GM18907 (cell line): ENCODE results near the gene LYPD6.

ENCODE experiments used
- ATAC-seq: cut with Tn5 transposase; IDR thresholded peaks from one replicate; pipeline ENCODE4 v1.9.1; 2021; ENCODE audit warnings: mild to moderate bottlenecking, moderate library complexity; ENCODE audit not compliant: unreplicated experiment

The LYPD6 gene

DNA sequence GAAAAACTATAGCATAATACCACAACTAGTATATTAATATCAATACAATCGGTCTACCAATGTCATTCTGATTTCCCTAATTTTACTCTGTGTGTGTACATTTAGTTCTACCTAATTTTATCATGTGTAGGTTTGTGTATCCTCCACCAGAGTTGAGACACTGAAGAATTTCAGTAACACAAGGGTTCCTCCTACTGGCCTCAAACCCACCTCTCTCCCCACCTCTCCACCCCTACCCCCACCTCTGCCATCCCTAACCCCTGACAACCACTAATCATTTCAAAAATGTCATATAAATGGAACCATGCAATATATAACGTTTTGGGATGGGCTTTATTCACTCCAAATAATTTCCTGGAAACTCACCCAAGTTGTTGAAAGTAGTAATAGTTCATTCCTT lies 117.9 kb downstream of the LYPD6 start:
- ATAC-seq = no peak

- no peak for ATAC-seq
These were observed 118.6 kb downstream of the LYPD6 start for GRCh38 chr2:149449017-149449416.

GRCh38 chr2:149451417-149452165 lies 121.2 kb downstream of the LYPD6 start:
- peak; percentile 46 for ATAC-seq

DNA sequence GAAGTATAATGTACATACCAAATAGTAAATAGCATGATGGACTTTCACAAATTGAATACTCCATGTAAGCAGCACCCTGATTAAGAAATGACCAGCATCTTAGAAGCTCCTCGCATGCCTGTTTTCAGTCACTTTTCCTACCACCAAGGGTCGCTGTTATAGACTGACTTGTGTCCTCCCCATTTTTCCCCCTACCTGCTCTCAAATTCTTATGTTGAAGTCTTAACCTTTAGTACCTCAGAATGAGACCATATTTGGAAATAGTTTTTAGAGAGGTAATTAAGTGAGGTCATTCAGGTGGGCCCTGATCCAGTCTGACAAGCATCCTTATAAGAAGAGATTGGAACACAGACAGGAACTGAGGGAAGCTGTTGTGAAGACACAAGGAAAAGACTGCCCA lies 125.9 kb downstream of the LYPD6 start:
- ATAC-seq = no peak

DNA sequence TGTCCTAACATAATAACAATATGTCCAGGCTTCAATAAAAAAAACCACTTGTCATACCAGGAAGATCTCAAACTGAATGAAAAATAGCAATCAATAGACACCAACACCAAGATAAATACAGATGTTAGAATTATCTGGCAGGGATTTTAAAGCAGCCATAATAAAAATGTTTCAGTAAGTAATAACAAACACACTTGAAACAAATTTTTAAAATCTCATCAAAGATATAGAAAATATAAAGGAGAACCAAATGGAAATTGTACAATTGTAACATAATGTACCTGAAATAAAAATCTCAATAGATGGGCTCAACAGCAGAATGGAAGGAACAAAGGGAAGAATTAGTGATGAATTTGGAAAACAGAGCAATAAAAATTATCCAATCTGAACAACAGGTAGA lies 128.1 kb downstream of the LYPD6 start:
- ATAC-seq = no peak

GRCh38 chr2:149463328-149464002 lies 133.1 kb downstream of the LYPD6 start:
- peak; percentile 98 for ATAC-seq

GRCh38 chr2:149464396-149464795 lies 134.0 kb downstream of the LYPD6 start:
- ATAC-seq = no peak

- ATAC-seq = no peak
These were observed 135.5 kb downstream of the LYPD6 start for GRCh38 chr2:149465873-149466272.

- ATAC-seq = no peak
These were observed 136.2 kb downstream of the LYPD6 start for GRCh38 chr2:149466635-149467034.

DNA sequence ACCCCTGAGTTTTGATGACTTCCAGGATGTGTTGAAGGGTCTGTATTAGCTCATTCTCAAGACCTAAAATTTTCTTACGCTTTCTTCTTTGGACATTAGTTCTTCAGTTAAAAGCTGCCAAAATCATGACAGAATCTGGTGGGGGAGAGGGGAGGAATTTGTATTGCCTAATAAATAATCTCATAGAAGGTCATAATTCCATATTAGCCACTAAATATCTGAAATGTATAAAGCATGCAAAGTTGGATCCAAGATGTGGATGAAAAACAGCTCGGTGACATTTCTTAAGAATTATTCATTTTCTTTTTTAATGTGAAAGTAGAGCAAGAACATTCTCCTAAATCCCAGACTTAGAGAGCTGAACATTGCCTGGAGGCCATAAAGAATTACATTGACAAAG lies 137.0 kb downstream of the LYPD6 start:
- no peak for ATAC-seq

- no peak for ATAC-seq
These were observed 138.2 kb downstream of the LYPD6 start for GRCh38 chr2:149468636-149469035.

GRCh38 chr2:149470046-149470445 lies 139.7 kb downstream of the LYPD6 start:
- no peak for ATAC-seq

GRCh38 chr2:149472413-149472812 lies 142.0 kb downstream of the LYPD6 start:
- no peak for ATAC-seq

DNA sequence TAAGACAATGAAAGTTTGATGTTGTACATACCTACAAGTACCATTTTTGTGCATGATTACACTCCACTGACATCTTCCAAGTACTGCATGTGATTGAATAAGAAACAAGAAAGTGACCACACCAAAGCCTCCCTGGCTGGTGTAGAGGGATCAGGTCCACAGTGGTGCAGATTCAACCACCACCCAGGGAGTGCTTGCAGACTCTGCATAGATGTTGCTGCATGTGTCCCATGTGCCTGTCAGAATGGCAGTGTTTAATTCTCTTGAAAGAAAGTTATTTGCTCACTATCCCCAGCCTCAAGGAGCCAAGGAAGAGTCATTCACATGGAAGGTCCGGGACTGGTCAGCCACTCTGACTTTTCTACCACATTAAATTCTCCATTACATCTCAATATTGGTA lies 142.7 kb downstream of the LYPD6 start:
- ATAC-seq = no peak

DNA sequence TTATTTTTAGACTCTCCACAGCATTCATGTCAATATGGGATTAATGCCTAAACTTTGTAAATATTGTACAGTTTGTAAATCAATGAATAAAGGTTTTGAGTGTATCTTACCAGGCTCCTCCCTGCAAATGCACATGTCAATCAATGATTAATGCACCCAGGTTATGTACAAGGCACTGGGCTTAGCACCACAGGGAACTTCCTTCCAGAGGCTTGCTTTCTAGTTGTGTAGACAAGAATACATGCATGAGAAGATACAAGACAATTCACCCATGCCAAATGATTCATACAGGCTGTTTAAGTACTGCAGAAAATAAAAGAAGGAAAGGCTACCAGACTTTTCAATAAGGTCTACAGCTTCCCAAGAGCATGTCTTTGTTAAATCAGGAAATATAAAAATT lies 143.1 kb downstream of the LYPD6 start:
- no peak for ATAC-seq

DNA sequence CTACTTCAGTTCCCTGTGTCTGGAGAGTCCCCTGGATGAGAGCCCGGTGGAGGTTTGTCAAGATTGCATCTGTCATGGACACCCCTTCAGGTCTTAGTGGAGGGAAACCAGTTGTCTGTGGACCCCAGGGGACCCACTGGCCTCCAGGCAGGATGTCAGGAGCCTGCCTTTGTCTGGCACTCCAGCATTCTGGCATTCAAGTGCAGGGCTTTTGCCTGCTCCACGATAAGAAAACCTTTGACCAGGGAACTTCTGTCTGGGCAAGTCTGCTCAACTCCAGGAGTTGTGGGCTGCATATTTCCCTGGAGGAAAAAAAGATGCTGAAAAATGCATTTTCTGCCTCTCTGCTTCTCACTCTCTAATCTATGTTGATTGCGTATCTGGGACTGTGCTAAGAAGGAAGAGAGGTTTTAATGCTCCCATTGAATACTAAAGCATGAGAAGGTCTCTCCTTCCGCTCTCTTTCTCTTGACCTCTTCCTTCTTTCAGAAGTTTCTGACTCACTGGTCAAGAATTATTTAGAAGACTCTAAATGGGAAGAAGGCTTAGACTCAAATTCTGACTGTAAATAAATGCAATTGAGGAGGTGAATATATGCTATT lies 152.7 kb downstream of the LYPD6 start:
- ATAC-seq = no peak

GRCh38 chr2:149486664-149487063 lies 156.3 kb downstream of the LYPD6 start:
- no peak for ATAC-seq

- no peak for ATAC-seq
These were observed 156.8 kb downstream of the LYPD6 start for GRCh38 chr2:149487189-149487588.

GRCh38 chr2:149488706-149489440 lies 158.5 kb downstream of the LYPD6 start:
- ATAC-seq = no peak

- no peak for ATAC-seq
These were observed 159.1 kb downstream of the LYPD6 start for GRCh38 chr2:149489452-149489851.

DNA sequence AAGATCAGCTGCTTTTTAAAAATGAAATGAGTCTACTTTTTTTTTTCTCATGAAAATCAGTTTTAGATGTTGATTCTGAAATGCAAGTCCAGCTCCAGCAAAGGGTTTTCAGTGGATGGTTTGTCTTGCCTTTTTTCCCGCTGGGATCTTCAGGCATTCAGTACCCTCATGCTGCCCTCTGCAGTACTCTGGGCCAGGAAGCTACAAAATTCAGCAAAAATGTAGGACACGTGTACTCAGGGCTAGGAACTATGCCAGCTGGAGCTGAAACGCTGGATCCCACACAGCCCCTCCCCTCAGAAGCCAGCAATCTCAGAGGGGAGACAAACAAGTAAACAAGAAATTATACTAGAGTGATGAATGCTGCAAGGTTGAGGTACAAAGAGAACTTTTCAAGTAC lies 159.9 kb downstream of the LYPD6 start:
- ATAC-seq = no peak

DNA sequence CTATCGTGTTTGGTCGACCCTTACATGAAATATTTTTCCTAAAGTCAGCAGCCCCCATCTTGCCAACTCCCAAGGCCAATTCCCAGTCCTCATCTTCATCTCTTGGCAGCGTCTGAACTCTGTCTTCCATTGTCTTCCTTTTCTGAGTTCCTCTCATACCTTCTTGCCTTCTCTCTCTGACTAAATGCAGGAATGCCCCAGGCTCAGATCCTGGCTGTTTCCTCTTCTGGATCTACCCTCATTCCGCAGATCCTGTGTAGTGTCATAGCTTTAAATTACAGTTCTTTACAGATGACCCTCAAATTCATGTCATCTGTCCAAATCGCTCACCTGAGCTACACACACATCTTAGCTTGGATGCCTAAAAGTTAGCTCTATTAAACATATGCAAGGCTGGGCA lies 162.5 kb downstream of the LYPD6 start:
- ATAC-seq = no peak
